GM18907 (cell line): Measurements from ENCODE around the gene AFAP1L2.
"Not testable (repeated sequence)": the region's sequence is repeated elsewhere in the genome, so short reads cannot be mapped to it uniquely, and the experiment has no call there.

ENCODE experiments used
- ATAC-seq: cut with Tn5 transposase; IDR thresholded peaks from one replicate; pipeline ENCODE4 v1.9.1; 2021; ENCODE audit warnings: mild to moderate bottlenecking, moderate library complexity; ENCODE audit not compliant: unreplicated experiment

Gene AFAP1L2

DNA sequence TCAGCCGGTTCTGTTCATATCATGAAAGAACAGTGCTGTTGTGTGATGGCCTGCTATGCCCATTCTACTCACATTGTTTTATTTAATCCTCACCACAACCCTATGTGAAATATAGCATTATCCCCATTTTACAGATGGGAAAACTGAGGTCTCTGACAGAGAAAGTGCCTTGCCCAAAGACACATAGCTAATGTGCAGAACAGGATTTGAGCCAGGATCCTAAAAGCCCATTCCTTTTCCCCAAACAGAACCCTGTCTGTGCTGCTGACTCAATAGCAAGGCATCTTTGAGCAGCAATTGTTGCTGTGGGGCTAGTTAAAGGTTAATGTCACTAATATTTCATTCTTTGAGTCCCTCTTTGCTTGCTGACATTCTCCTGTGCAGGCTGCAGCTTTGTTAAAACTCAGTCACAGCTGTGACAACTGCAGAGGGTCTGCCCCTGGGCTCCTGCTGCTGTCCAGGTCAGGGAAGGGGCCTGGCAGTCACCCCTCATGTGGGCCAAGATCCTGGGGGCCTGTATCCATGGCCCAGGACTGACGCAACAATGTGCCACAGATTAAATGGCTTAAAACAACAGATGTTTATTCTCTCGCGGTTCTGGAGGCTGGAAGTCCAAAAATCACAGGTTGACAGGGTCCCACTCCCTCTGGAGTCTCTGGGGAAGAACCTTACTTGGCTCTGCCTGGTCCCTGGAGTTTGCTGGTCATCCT is 40.4 kb downstream of the AFAP1L2 start:
- no peak for ATAC-seq

DNA sequence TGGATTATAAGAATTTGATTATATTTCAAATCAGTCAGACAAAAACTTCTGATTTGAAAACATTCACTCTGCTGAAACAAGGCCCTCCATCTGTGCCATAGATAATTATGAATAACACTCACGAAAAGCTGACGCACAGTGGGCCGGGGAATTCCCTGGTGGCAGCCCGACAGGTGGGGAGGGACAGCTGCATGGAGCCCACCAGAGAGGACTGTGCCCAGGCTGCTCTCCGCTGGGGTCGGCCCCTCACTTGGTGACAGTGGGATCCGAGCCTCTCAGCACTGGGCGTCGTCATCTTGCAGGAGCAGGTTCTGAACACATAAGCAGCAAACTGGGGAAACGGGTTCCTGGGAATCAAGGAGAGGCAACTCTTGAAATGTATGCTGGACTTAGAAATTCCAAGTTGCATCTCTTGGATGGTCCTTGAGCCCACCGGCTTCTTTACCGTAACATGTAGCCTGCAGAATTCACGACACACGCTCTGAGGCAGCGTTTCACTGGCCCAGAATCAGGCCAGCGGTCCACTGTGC is 41.4 kb downstream of the AFAP1L2 start:
- no peak for ATAC-seq

DNA sequence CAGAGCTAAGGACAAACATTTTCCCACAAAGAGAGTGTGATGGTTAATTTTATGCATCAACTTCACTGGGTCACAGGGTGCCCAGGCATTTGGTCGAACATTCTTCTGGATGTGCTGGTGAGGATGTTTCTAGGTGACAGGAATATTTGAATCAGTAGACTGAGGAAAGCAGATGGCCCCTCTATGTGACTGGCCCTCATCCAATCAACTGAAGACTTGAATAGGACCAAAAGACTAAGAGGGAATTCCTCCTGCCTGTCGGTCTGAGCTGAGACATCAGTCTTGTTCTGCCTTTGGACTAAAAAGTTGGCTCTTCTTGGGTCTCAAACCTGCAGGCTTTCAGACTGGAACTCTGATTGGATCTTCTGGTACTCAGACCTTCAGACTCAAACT is 44.4 kb downstream of the AFAP1L2 start:
- no peak for ATAC-seq

DNA sequence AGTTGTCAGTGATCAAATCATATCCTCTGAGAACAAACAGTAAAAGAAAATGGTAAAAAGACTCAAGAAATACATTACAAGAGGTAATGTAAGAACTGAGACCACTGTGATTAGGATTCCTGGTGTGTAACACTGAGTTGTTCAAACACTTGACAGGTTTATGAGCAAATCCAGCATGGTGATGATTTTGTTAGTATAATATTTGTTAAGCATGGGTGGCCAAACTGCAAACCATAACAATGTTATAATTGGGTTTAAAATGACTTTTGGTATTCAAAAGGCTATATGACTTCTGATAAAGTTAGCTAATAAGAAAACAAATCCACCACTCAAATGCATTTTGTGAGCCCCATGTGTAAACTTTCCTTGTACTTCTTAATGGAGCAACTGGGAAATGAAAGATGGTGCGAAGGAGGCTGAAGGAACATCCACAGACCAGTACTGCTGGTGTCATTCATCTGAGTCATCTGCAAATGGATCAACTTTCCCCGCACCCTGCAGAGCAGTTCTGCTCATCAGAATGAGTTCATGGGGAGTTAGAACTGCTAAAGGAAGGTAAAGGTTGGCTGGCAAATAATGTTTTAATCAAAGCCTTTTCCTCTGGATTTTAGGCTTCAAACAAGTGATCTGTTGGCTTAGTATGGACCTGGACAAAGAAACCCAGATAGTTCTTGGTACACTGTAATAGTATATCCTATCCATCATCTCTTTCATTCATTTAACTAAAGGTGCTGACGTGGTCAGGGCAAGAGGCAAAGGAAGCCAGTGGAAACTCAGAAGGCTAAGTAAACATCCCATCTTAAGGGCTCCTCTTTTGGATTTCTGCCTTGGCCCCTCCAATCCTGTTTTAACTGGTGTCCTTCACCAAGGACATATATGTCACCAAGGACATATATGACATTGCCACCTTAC is 45.0 kb downstream of the AFAP1L2 start:
- no peak for ATAC-seq

DNA sequence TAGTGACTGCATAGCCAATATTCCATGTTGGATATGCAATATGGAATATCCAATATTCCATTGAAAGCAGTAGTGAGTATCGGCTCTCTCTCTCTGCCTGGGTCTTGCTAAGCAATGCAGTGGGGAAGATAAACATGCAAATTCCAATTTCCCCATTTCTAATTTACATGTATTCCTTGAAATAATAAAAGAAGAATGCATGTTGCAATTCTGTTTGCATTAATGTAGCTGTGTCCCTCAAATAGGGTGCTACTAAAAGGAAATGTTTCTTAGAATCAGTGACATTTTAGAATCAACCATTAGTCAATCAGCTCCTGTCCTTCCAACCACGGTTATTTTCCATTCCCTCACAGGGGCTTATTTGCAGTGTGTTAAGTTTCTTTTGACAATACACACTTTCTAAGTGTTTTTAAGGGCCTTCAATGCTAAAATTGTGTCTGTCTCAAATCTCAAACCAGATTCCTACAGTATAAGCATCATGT is 46.7 kb downstream of the AFAP1L2 start:
- ATAC-seq, result no peak

DNA sequence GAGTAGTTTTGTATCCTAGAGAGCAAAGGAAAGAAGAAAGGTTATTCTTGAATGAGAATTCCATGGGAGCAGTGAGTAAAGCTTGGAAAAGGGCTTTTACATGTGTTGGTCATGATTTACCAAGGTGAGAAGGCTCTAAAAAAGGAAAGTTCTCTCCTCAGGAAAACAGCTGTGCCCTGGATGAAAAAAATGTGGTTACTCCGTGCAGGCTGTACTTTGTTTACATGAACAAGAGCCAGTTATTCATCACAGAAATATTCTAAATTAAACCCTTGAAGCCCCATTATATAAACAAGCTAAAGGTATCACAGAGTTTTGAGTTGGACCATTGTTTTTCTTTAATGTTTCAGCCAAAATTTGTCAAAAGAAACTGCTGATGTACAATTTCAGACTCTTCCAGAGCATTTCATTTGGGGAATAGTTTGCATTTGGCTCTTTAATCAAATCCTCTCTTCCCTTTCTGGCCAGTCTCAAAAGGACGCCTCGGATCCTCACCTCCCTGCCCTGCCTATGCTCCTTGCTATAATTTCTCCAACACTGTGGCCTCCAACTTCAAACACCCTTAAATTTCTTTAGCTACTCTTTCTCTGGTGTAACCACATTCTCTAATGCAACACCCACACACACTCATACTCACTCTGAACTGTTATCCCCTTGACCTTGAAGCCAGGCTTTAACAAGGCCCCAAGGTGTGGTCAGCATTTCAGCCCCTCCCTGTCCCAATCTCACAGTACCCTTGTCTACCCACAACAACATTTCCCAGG is 47.4 kb downstream of the AFAP1L2 start:
- ATAC-seq, result no peak

DNA sequence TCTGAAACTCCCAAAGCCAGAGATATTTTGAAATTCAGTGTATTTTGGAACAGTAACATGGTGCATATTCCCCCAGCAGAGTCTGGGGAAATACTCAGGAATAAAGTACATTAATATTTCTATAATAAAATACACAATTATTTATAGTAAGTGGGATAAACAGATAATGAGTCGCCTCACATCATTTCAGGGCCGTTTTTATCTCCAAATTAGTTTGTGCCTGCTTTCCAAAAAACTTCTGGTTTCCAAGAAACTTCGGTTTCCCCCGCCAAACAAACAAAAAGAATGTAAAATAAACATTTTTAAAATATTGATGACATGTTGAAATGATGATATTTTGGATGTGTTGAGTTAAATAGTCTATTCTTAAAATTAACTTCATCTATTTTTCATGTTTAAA is 48.2 kb downstream of the AFAP1L2 start:
- ATAC-seq, result no peak

DNA sequence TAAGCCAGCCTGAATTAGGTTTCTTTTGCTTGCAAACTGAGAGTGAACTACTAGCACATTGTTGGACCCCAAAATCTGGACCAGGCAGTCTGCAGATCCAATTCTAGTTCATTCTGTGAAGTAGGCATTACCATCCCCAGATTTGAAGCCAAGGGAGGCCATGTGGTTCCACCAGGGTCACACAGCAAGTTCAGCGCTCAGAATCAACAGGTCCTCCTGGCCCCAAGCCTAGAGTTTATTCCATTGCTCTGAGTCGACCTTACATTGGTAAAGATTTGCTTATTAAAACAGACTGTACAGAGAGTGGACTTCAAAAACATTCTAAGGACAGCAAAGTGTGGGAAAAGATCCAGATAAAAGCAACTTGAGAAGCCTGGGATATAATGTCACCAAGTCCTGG is 50.9 kb downstream of the AFAP1L2 start:
- ATAC-seq, result no peak

DNA sequence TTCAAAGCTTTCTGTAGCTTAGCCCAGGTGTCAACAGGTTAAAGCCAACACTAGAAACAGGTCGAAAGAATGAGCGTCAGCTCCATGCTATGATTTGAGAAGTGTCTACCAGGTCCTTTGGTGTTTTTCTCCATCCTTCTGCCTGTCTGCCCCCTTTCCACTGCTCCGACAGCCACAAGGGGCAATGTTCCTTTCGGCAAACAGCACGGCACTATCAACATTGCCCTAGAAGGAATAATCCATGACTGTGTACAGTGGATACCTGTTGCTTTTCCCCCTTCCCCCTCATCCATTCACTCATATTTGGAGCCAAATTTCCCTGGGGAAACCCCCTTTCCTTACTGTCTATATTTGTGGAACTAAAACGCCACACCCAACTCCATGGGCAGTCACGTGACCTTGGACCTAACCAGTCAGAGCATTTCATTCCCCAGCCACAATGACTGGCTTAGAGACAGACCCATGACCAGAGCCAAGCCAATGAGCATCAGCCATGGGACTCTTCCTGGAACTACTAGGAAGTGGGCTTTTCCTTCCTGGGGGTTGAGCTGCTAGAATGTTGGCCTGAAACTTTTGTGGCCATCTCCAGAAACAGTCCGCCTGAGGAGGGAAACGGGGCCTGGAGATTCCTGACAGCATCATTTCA is 51.5 kb downstream of the AFAP1L2 start:
- ATAC-seq, result no peak

DNA sequence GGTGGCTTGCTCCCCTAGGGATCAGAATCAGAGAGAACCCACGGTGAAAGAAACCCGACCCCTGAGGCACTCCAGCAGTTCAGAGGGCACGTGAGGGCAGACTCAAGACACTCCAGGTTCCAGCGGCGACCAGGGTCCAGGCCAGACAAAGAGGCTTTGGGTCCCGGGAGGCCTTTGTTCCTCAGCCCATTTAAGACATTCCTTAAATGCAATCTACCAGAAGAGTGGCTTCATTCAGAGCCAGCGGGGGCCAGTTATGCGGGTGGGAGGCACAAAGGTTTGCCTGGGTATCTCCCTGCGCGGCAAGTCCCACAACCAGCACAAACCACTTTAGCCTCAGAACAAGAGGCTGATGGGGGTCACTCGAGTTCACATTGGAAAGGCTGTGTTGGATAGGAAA is 53.6 kb downstream of the AFAP1L2 start:
- no peak for ATAC-seq

DNA sequence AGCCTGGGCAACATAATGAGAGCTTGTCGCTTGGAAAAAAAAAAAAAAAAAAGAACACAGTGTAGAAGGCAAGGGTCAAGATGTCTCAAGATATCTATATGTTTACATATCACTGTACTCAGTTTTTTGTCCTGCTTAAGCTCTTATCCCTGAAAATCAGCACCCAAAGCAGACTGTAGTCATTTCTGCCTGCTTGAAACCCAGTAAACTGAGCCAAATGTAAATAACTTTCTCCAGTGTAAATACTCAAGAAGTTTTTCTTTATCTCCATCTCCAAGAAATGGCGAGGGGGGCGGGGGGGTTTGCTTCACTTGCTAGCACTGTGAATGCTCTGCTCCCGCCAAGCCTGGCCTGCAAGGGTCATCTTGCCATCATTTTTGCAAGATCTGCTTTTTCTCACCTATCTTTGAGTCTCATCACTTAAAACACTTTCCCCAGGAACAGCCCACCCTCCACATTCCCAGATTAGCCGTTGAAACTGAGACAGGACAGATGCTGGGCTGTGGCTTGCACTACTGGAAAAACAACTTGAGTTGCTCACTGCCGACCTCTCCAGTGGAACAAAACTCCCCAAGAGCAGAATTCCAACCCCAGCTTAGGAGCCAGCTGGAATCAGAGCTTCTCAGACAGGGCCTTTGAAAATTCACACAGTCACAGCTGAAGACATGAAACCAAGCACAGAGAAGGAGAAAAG is 54.6 kb downstream of the AFAP1L2 start:
- no peak for ATAC-seq

DNA sequence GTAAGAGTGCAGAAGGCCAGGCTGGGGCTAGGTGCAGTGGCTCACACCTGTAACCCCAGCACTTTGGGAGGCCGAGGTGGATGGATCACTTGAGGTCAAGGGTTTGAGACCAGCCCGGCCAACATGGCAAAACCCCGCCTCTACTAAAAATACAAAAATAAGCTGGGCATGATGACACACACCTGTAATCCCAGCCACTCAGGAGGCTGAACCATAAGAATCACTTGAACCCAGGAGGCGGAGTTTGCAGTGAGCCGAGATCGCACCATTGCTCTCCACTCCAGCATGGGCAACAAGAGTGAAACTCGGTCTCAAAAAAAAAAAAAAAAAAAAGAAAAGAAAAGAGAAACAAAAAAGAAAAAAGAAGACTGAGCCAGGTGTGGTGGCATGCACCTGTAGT is 55.2 kb downstream of the AFAP1L2 start:
- not testable (repeated sequence) for ATAC-seq

DNA sequence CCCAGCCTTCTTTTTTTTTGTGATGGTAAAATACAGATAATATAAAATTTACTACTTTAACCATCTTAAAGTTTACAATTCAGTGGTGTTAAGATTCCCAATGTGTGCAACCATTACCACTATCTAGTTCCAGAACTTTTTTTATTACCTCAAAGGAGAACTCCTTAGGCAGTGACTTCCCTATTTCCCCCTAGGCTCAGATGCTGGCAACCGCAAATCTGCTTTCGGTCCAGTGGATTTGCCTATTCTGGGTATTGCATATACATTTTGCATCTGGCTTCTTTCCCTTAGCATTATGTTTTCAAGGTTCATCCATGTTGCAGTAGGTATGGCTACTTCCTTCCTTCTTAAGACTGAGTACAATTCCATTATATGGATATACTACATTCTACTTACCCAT is 56.5 kb downstream of the AFAP1L2 start:
- ATAC-seq, result no peak

DNA sequence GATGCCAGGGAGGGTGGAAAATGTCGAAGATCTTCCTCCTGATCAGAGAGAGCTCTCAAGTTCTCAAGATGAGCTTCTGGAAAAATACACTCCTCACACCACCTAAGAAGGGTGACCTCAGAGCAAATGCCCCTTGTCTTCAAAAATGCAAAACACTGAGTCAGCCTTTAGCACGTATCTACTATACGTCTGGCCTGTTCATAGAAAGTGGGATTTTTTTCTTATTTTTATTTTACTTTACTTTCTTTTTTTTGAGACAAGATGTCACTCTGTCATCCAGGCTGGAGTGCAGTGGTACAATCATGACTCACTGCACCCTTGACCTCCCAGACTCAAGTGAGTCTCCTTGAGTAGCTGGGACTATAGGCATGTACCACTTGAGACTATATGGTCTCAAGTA is 57.1 kb downstream of the AFAP1L2 start:
- ATAC-seq, result no peak

DNA sequence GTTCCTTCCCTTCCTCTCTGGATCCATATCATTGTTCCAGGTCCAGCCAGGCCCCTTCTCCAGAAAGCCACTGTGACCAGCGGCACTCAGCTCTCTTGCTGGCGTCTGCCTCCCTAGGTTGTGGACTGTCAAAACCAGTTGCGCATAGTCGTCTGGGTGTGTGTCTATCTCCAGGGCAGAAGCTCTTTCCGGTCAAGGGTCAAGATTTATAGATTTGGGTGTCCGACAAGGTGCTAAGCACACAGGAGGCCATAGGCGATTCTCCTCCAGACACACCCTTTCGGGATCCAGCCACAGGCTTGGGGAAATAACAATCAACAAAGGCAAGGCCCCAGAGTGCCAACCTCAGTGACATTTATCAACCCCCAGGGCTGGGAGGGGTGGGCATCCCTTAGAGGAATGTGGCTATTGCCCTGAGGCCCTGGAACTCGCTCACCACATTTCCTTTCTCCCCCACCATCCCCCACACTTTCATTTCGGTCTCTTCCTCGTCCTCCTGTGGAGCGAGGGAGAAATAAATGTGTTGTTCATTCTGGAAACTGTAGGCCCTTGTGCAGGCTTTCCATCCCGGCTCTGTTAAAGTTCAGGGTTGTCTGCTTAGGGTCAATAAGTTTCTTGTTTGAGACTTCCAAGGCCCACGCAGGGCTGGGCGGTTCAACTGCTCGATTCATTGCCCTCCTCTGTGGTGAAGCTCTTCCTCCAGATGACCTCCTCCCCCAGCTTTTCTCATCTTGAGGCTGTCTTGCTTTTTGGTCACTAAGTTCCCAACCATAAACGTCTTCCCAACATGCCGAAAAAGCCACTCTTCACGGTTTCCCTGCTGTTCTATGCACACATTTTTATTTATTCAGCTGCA is 57.9 kb downstream of the AFAP1L2 start:
- ATAC-seq, result no peak

DNA sequence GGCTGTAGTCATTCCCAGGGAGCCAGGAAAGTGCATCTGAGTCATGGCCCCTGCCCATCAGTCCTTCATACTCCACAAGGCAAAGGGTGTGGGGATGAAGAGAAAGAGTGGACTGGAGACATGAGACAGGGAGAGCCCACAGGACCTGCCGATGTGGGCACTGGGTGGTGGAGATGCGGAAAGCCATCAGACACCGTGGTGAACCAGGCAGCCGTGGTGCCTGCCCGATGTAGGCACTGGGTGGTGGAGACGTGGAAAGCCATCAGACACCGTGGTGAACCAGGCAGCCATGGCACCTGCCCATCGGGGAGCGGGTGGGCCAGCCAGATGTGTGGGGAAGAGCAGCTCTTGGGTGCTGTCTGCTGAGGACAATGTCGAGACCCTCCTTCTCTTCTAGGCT is 58.6 kb downstream of the AFAP1L2 start:
- ATAC-seq, result no peak

DNA sequence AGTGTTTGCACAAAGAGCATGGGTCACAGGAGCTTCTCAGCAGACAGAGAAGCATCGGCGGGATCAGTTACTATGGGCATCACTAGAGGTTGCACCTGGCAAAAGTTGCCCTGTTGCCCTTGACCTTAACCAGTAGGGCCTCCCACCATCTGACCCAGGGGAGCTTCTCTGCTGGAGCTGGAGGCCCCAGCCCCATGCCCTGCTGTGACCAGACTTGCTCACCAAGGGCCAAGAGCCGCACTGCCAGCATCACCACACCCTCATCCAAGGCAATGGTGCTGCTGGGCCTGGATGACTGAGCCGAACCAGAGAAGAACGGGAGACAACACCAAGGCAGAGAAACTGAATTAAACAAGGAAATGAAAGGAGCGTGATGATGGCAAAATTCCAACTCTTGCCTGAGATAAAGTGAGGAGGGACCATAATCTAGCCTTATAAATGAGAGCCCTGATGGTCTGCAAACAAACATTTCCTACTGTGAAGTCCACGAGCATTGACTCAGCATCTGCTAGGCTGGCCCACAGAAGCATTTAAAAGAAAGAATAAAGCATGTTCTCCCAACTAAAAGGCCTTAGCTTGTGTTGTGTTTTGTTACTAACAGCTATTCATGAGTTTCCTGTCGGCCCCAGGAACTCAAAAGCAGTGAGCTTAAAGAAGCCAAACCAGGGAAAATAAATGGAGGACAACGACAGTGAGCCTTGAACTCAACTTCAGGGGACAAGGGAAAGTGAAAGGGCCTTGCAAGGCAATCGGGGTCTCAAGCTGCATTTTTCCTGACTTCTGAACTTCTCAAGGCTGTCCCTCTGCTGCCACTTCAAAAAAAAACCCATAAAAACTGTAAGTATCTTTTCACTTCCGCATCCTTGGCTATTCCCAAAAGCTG is 60.4 kb downstream of the AFAP1L2 start:
- ATAC-seq, result no peak

DNA sequence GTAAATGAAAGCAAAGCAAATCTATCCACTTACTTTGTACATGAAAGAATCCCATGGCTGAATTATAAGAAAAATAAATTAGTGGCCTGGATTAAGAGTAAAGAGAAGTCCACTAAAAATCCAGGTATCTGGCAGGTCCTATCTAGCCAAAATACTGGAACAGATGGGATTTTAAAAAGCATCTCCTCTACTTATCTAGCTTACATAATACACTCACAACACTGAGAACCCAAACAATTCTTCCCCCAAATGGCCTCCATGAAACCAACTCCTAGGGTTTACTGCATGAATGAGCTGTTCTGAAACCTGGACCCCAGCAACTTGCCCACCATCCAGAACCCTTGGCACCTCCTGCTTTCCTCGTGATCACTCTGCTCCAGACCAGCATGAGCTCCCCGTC is 61.3 kb downstream of the AFAP1L2 start:
- ATAC-seq, result no peak
